HFF-Myc (cell line): ENCODE data around the gene FGF11.
"Not testable (repeated sequence)": the region's sequence is repeated elsewhere in the genome, so short reads cannot be mapped to it uniquely, and the experiment has no call there.

Experiments used
- DNase-seq: peaks from one replicate; pipeline ENCODE4 v3.0.0-alpha.2; 2011; ENCODE audit warnings: low read depth; ENCODE audit errors: extremely low read depth
- H3K4me3 ChIP-seq: replicated peaks from 2 replicates; pipeline ENCODE4 v1.5.1; 2011; ENCODE audit warnings: low read depth, mild to moderate bottlenecking, control low read depth, low read length
- CTCF ChIP-seq: IDR thresholded peaks from 2 replicates; pipeline ENCODE4 v1.5.1; 2012; ENCODE audit warnings: mild to moderate bottlenecking, low read depth, low read length, control low read depth; ENCODE audit errors: missing control alignments

Gene FGF11

GRCh38 chr17:7466318-7466638 is 27.0 kb downstream of the FGF11 start:
- DNase-seq: no peak
- no peak overlapping the region for H3K4me3 ChIP-seq
- no peak for TF ChIP-seq CTCF

- no peak for DNase-seq
- no peak for TF ChIP-seq CTCF
Measured at GRCh38 chr17:7466639-7467341, 27.5 kb downstream of the FGF11 start.

GRCh38 chr17:7467498-7467897 is 28.2 kb downstream of the FGF11 start:
- TF ChIP-seq CTCF: no peak
- no peak for DNase-seq
- no peak overlapping the region for H3K4me3 ChIP-seq

More at GRCh38 chr17:7466639-7467341, 27.5 kb downstream of the FGF11 start:
- no peak overlapping the region for H3K4me3 ChIP-seq

- TF ChIP-seq CTCF: no peak
- H3K4me3 ChIP-seq: no peak overlapping the region
Measured at GRCh38 chr17:7468290-7468689, 29.0 kb downstream of the FGF11 start.

GRCh38 chr17:7468804-7469389 is 29.6 kb downstream of the FGF11 start:
- H3K4me3 ChIP-seq: no peak overlapping the region
- no peak for TF ChIP-seq CTCF
- no peak for DNase-seq

More at GRCh38 chr17:7468290-7468689, 29.0 kb downstream of the FGF11 start:
- DNase-seq: no peak

- DNase-seq, H3K4me3 ChIP-seq: not testable (repeated sequence)
Measured at GRCh38 chr17:7469843-7470242, 30.5 kb downstream of the FGF11 start.

GRCh38 chr17:7470457-7470973 is 31.2 kb downstream of the FGF11 start:
- H3K4me3 ChIP-seq, DNase-seq: not testable (repeated sequence)

GRCh38 chr17:7471729-7472128 is 32.4 kb downstream of the FGF11 start:
- TF ChIP-seq CTCF: no peak
- no peak for DNase-seq
- H3K4me3 ChIP-seq: no peak overlapping the region

GRCh38 chr17:7474767-7475166 is 35.5 kb downstream of the FGF11 start:
- DNase-seq, H3K4me3 ChIP-seq: not testable (repeated sequence)
